ENCODE data around the gene CNIH3.

DNA sequence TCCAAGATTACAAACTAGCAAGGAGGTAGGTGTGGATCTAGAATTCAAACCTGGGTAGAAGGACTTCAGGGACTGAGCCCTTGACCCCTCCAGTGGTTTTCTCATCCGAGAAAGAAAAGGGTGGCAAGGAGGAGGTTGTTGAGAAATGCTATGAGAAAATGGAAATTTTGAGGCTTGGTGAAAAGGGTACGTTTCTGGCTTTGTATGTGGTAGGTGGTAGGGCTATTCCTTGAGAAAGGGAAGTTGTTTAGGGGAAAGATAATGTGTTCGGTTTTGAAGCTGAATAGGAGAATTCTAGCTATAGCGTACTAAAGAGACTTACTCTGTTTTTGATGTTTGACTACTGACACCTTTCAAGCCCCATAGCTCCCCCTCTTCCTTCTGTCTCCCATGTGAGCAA lies 133.8 kb downstream of the CNIH3 start:
- TF ChIP-seq, protein P1, sequence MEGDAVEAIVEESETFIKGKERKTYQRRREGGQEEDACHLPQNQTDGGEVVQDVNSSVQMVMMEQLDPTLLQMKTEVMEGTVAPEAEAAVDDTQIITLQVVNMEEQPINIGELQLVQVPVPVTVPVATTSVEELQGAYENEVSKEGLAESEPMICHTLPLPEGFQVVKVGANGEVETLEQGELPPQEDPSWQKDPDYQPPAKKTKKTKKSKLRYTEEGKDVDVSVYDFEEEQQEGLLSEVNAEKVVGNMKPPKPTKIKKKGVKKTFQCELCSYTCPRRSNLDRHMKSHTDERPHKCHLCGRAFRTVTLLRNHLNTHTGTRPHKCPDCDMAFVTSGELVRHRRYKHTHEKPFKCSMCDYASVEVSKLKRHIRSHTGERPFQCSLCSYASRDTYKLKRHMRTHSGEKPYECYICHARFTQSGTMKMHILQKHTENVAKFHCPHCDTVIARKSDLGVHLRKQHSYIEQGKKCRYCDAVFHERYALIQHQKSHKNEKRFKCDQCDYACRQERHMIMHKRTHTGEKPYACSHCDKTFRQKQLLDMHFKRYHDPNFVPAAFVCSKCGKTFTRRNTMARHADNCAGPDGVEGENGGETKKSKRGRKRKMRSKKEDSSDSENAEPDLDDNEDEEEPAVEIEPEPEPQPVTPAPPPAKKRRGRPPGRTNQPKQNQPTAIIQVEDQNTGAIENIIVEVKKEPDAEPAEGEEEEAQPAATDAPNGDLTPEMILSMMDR (optimal IDR thresholded peaks at IDR 0.05 in 1 of 3, IDR thresholded peaks at IDR 0.05 in 1 of 3, conservative IDR thresholded peaks at IDR 0.05 in 1 of 3; ENCODE audit: extremely low read depth in 1 of 3, insufficient read depth in 2 of 3, low read length in 3 of 3): no peak
- no peak for TF ChIP-seq EZH2 (IDR thresholded peaks at IDR 0.05; ENCODE audit: low read length)

Data from keratinocyte (primary cell).